ENCODE results near the gene PGAM1. TPM values are rescaled to one million over a fixed set of nuclear protein-coding genes. Genes with fewer than 3 reads are reported as not detected.

The PGAM1 gene
- total and polyA plus RNA-seq, 9 of the 15 experiments (the other 6 are each of a cell fraction or from before 2014, with no cell fraction given): 40.3 to 559 (median 269) TPM

DNA sequence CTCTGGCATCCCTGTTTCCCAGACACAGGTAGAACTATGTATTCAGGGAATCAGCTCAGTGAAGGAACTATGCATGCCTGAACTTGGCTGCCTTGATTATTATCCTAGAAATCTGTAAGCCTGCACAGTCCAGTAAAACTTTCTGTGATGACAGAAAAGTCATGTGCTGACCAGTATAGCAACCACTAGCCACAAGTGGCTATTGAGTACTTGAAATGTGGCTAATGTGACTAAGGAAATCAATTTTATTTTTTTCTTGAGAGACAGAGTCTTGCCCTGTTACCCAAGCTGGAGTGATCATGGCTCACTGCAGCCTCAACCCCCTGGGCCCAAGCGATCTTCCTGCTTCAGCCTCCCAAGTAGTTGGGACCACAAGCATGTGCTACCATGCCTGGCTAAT lies 16.3 kb downstream of the PGAM1 start:
- Histone ChIP-seq H3K27me3 (ENCODE audit: control insufficient read depth in 2 of 2, insufficient read depth in 2 of 2, low read length in 2 of 2) (no peaks in the 10 kb centered on the region), H3K4me1 (replicated peaks in 1 of 2; ENCODE audit: control insufficient read depth in 2 of 2, insufficient read depth in 2 of 2, low read length in 2 of 2) (peaks cover 8 to 10% of the 10 kb centered on the region in 2 experiments; a peak in 3 of 5 replicates), H3K9ac (ENCODE audit: insufficient read depth in 1 of 2, low read depth in 2 of 2, low read length in 2 of 2) (no peak overlapping the region), H4K20me1 (replicated peaks; ENCODE audit: control insufficient read depth, insufficient read depth, low read length) (no peaks in the 10 kb centered on the region), H3K79me2 (ENCODE audit: control insufficient read depth, insufficient read depth, low read length) (peaks cover 33% of the 10 kb centered on the region), H3K9me3 (replicated peaks; ENCODE audit: control insufficient read depth, insufficient read depth, low read depth, low read length) (no peaks in the 10 kb centered on the region), H3K36me3 (ENCODE audit: control insufficient read depth, insufficient read depth, low read length) (peaks cover 46% of the 10 kb centered on the region; the same call in 2 of the 3 replicates), H3K27ac (ENCODE audit: extremely low read depth, low read depth, low read length) (no peak overlapping the region), H3K4me3 (no peak overlapping the region), H3K9me1 (ENCODE audit: control insufficient read depth, insufficient read depth, low read length) (no peaks in the 10 kb centered on the region), H2AFZ (ENCODE audit: low read depth, low read length) (no peak overlapping the region), H3K4me2 (ENCODE audit: insufficient read depth, low read length) (no peak overlapping the region)
- BruUV-seq (replicated peaks): no TSS peak
- 100% methylated on average over 1 of the region's 1 CpG for WGBS (ENCODE audit: insufficient coverage, low coverage, missing lambda C conversion rate)
- in situ Hi-C loops (cut with MboI) (no loop called here), intact Hi-C loops (cut with micrococcal nuclease) (no loop called here)
- no peak for FAIRE-seq
- POLR2A ChIA-PET: interaction anchor here (0.7 to 1.5 kb wide), 3 partner anchors 9 to 12 kb away, joined by 3 to 6 read pairs (median 3); no protein-coding TSS in a partner anchor
- TF ChIP-seq WHSC1 (IDR thresholded peaks at IDR 0.05; ENCODE audit: low read length) (no peak), SMARCE1 (IDR thresholded peaks at IDR 0.05) (no peak), ZC3H8 (IDR thresholded peaks at IDR 0.05) (no peak), STAG1 (CRISPR knock-in tag; IDR thresholded peaks at IDR 0.05; ENCODE audit: borderline replicate concordance) (no peak)
- TF ChIP-seq, protein P1, sequence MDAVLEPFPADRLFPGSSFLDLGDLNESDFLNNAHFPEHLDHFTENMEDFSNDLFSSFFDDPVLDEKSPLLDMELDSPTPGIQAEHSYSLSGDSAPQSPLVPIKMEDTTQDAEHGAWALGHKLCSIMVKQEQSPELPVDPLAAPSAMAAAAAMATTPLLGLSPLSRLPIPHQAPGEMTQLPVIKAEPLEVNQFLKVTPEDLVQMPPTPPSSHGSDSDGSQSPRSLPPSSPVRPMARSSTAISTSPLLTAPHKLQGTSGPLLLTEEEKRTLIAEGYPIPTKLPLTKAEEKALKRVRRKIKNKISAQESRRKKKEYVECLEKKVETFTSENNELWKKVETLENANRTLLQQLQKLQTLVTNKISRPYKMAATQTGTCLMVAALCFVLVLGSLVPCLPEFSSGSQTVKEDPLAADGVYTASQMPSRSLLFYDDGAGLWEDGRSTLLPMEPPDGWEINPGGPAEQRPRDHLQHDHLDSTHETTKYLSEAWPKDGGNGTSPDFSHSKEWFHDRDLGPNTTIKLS (IDR thresholded peaks at IDR 0.05; ENCODE audit: borderline replicate concordance, low read depth): no peak
- DNase-seq (ENCODE audit: extremely low read depth in 1 of 4, low spot score in 3 of 4): no peak
- CTCF ChIA-PET (ENCODE audit: low intra/inter-chr PET ratio): no interaction called here
- ATAC-seq: no peak

All from K562 (cell line).